Liver (tissue), 3 donors: ENCODE results near the gene FAT1.

ENCODE experiments used
- EGR1 ChIP-seq, 2 donors: IDR thresholded peaks; 2 replicates each; pipeline ENCODE4 v1.6.1; 2016 to 2018; ENCODE audit warnings: antibody characterized with exemption in 2 of 2, low read depth in 2 of 2
- JUND ChIP-seq, 2 donors: IDR thresholded peaks; 2 replicates each; pipeline ENCODE4 v1.6.1; 2016; ENCODE audit warnings: antibody characterized with exemption in 2 of 2
- TF ChIP-seq, protein P1 (sequence below): IDR thresholded peaks from 2 replicates; pipeline ENCODE4 v1.6.1; 2016; ENCODE audit warnings: antibody characterized with exemption
- TF ChIP-seq, protein P2 (sequence below): fragments of 150-350 bp; IDR thresholded peaks from 2 replicates; pipeline ENCODE4 v1.5.1; 2017; ENCODE audit warnings: improper control_type of control experiment, low read depth, low read length; ENCODE audit not compliant: missing input control
- TF ChIP-seq, protein P3 (sequence below): IDR thresholded peaks from 2 replicates; pipeline ENCODE4 v1.6.1; 2016; ENCODE audit warnings: antibody characterized with exemption
- donor health status: healthy.
- donor health status: healthy.

DNA sequence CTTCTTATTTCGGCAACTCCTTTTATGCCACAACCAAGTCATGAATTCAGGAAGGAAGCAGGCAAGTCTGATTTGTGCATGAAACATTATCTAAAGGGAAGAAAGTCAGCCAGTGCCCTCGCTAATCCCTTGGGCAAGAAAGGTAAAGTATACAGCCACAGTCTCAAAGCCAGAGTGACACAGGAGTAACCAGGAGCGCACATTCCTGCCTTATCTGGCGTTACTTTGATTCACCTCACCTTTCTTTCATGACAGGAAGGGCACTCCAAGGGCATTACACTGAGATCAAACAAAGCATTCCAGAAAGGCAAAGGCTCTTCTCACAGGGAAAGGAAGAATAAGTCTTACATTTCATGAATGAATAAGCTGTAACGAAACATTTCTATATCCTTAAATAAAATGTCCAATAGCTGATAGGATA, 38.8 kb downstream of the FAT1 start:
- TF ChIP-seq, protein P1, sequence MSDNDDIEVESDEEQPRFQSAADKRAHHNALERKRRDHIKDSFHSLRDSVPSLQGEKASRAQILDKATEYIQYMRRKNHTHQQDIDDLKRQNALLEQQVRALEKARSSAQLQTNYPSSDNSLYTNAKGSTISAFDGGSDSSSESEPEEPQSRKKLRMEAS, result no peak
- TF ChIP-seq, protein P2, sequence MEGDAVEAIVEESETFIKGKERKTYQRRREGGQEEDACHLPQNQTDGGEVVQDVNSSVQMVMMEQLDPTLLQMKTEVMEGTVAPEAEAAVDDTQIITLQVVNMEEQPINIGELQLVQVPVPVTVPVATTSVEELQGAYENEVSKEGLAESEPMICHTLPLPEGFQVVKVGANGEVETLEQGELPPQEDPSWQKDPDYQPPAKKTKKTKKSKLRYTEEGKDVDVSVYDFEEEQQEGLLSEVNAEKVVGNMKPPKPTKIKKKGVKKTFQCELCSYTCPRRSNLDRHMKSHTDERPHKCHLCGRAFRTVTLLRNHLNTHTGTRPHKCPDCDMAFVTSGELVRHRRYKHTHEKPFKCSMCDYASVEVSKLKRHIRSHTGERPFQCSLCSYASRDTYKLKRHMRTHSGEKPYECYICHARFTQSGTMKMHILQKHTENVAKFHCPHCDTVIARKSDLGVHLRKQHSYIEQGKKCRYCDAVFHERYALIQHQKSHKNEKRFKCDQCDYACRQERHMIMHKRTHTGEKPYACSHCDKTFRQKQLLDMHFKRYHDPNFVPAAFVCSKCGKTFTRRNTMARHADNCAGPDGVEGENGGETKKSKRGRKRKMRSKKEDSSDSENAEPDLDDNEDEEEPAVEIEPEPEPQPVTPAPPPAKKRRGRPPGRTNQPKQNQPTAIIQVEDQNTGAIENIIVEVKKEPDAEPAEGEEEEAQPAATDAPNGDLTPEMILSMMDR, result no peak
- TF ChIP-seq JUND (IDR thresholded peaks at IDR 0.05), result no peak
- TF ChIP-seq, protein P3, sequence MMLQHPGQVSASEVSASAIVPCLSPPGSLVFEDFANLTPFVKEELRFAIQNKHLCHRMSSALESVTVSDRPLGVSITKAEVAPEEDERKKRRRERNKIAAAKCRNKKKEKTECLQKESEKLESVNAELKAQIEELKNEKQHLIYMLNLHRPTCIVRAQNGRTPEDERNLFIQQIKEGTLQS, result no peak
- TF ChIP-seq EGR1 (IDR thresholded peaks at IDR 0.05; ENCODE audit: low read depth in 2 of 2), result no peak
